ENCODE data around the gene MISP.

GRCh38 chr19:718991-719512 lies 31.9 kb upstream of the MISP start:
- TF ChIP-seq U2AF1 (optimal IDR thresholded peaks at IDR 0.05; ENCODE audit: low read depth, low read length), result no peak
- TF ChIP-seq BHLHE40 (IDR thresholded peaks at IDR 0.05; ENCODE audit: low read length), result no peak
- no peak for TF ChIP-seq ZNF583 (CRISPR knock-in tag; IDR thresholded peaks at IDR 0.05)
- TF ChIP-seq, protein P1, sequence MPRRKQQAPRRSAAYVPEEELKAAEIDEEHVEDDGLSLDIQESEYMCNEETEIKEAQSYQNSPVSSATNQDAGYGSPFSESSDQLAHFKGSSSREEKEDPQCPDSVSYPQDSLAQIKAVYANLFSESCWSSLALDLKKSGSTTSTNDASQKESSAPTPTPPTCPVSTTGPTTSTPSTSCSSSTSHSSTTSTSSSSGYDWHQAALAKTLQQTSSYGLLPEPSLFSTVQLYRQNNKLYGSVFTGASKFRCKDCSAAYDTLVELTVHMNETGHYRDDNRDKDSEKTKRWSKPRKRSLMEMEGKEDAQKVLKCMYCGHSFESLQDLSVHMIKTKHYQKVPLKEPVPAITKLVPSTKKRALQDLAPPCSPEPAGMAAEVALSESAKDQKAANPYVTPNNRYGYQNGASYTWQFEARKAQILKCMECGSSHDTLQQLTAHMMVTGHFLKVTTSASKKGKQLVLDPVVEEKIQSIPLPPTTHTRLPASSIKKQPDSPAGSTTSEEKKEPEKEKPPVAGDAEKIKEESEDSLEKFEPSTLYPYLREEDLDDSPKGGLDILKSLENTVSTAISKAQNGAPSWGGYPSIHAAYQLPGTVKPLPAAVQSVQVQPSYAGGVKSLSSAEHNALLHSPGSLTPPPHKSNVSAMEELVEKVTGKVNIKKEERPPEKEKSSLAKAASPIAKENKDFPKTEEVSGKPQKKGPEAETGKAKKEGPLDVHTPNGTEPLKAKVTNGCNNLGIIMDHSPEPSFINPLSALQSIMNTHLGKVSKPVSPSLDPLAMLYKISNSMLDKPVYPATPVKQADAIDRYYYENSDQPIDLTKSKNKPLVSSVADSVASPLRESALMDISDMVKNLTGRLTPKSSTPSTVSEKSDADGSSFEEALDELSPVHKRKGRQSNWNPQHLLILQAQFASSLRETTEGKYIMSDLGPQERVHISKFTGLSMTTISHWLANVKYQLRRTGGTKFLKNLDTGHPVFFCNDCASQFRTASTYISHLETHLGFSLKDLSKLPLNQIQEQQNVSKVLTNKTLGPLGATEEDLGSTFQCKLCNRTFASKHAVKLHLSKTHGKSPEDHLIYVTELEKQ (CRISPR knock-in tag; IDR thresholded peaks at IDR 0.05), result no peak
- TF ChIP-seq, protein P2, sequence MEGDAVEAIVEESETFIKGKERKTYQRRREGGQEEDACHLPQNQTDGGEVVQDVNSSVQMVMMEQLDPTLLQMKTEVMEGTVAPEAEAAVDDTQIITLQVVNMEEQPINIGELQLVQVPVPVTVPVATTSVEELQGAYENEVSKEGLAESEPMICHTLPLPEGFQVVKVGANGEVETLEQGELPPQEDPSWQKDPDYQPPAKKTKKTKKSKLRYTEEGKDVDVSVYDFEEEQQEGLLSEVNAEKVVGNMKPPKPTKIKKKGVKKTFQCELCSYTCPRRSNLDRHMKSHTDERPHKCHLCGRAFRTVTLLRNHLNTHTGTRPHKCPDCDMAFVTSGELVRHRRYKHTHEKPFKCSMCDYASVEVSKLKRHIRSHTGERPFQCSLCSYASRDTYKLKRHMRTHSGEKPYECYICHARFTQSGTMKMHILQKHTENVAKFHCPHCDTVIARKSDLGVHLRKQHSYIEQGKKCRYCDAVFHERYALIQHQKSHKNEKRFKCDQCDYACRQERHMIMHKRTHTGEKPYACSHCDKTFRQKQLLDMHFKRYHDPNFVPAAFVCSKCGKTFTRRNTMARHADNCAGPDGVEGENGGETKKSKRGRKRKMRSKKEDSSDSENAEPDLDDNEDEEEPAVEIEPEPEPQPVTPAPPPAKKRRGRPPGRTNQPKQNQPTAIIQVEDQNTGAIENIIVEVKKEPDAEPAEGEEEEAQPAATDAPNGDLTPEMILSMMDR (IDR thresholded peaks at IDR 0.05 in 2 of 3, conservative IDR thresholded peaks at IDR 0.05 in 1 of 3; ENCODE audit: insufficient read depth in 2 of 3, low read depth in 1 of 3, low read length in 3 of 3), result no peak
- no peak for TF ChIP-seq POLR2AphosphoS5 (IDR thresholded peaks at IDR 0.05; ENCODE audit: control insufficient read depth, insufficient read depth, low read depth, low read length)
- no peak for TF ChIP-seq MAFF (IDR thresholded peaks at IDR 0.05; ENCODE audit: low read length)
